Adipocyte (in vitro differentiated cells): Measurements from ENCODE around the gene NLRP14.

Source experiments
- DNase-seq: peaks from one replicate; pipeline ENCODE4 v3.0.0-alpha.2; 2015; ENCODE audit warnings: low read depth
- H3K27me3 ChIP-seq: replicated peaks from 2 replicates; pipeline ENCODE4 v1.7.0; 2013; ENCODE audit warnings: mild to moderate bottlenecking, low read length, moderate library complexity; ENCODE audit not compliant: control insufficient read depth, insufficient read depth
- H3K36me3 ChIP-seq: 2 replicates; pipeline ENCODE4 v1.7.0; 2013; ENCODE audit warnings: low read length, mild to moderate bottlenecking, moderate library complexity; ENCODE audit not compliant: control insufficient read depth, insufficient read depth, severe bottlenecking
- H3K4me1 ChIP-seq: 2 replicates; pipeline ENCODE4 v1.7.0; 2013; ENCODE audit warnings: mild to moderate bottlenecking, low read length, moderate library complexity; ENCODE audit not compliant: control insufficient read depth, insufficient read depth
- H3K4me3 ChIP-seq: 2 replicates; pipeline ENCODE4 v1.7.0; 2013; ENCODE audit warnings: mild to moderate bottlenecking, low read length, moderate library complexity
- H3K9ac ChIP-seq: 2 replicates; pipeline ENCODE4 v1.7.0; 2013; ENCODE audit warnings: mild to moderate bottlenecking, low read length, moderate library complexity
- H3K9me3 ChIP-seq: 2 replicates; pipeline ENCODE4 v1.7.0; 2013; ENCODE audit warnings: mild to moderate bottlenecking, low read length, moderate library complexity; ENCODE audit not compliant: control insufficient read depth

Gene NLRP14

GRCh38 chr11:7019500-7020182 is 638 bp upstream of the NLRP14 start:
- Histone ChIP-seq H3K4me1 (peaks cover 7% of the 10 kb centered on the region), H3K4me3 (peak overlapping the region; percentile 91), H3K36me3 (no peaks in the 10 kb centered on the region), H3K27me3 (no peaks in the 10 kb centered on the region), H3K9me3 (no peaks in the 10 kb centered on the region), H3K9ac (peak overlapping the region; percentile 89)
- DNase-seq = peak; percentile 59

- Histone ChIP-seq H3K27me3 (no peaks in the 10 kb centered on the region), H3K36me3 (no peaks in the 10 kb centered on the region), H3K4me1 (peaks cover 7% of the 10 kb centered on the region), H3K4me3 (no peak overlapping the region), H3K9ac (no peak overlapping the region), H3K9me3 (no peaks in the 10 kb centered on the region)
- DNase-seq = no peak
These were observed 1.0 kb downstream of the NLRP14 start for GRCh38 chr11:7021318-7021717.

- peaks cover 12% of the 10 kb centered on the region for H3K27me3 ChIP-seq
- no peak for DNase-seq
- no peaks in the 10 kb centered on the region for H3K4me1 ChIP-seq
- no peak overlapping the region for H3K9ac ChIP-seq
- no peaks in the 10 kb centered on the region for H3K9me3 ChIP-seq
- no peak overlapping the region for H3K4me3 ChIP-seq
- no peaks in the 10 kb centered on the region for H3K36me3 ChIP-seq
These were observed 7.9 kb downstream of the NLRP14 start for GRCh38 chr11:7028141-7028540.

- no peak for DNase-seq
- H3K4me3 ChIP-seq = no peak overlapping the region
- H3K9ac ChIP-seq = no peak overlapping the region
- H3K9me3 ChIP-seq = no peaks in the 10 kb centered on the region
- no peaks in the 10 kb centered on the region for H3K4me1 ChIP-seq
- peaks cover 15% of the 10 kb centered on the region for H3K27me3 ChIP-seq
- H3K36me3 ChIP-seq = no peaks in the 10 kb centered on the region
These were observed 10.6 kb downstream of the NLRP14 start for GRCh38 chr11:7030836-7031235.

- no peak for DNase-seq
- peaks cover 15% of the 10 kb centered on the region for H3K27me3 ChIP-seq
- H3K9me3 ChIP-seq = no peaks in the 10 kb centered on the region
- no peaks in the 10 kb centered on the region for H3K4me1 ChIP-seq
- no peak overlapping the region for H3K4me3 ChIP-seq
- no peaks in the 10 kb centered on the region for H3K36me3 ChIP-seq
- H3K9ac ChIP-seq = no peak overlapping the region
These were observed 11.2 kb downstream of the NLRP14 start for GRCh38 chr11:7031471-7031871.

- Histone ChIP-seq H3K36me3 (no peaks in the 10 kb centered on the region), H3K9ac (no peak overlapping the region)
These were observed 12.4 kb downstream of the NLRP14 start for GRCh38 chr11:7032692-7033091.

GRCh38 chr11:7034019-7034418 is 13.7 kb downstream of the NLRP14 start:
- H3K27me3 ChIP-seq = peaks cover 15% of the 10 kb centered on the region
- H3K4me1 ChIP-seq = no peaks in the 10 kb centered on the region
- H3K4me3 ChIP-seq = no peak overlapping the region
- no peak overlapping the region for H3K9ac ChIP-seq
- no peaks in the 10 kb centered on the region for H3K9me3 ChIP-seq
- no peak for DNase-seq
- H3K36me3 ChIP-seq = no peaks in the 10 kb centered on the region

More at GRCh38 chr11:7032692-7033091, 12.4 kb downstream of the NLRP14 start:
- Histone ChIP-seq H3K4me3 (no peak overlapping the region), H3K4me1 (no peaks in the 10 kb centered on the region), H3K27me3 (peaks cover 15% of the 10 kb centered on the region), H3K9me3 (no peaks in the 10 kb centered on the region)
- DNase-seq = no peak

- H3K9ac ChIP-seq = no peak overlapping the region
- no peaks in the 10 kb centered on the region for H3K36me3 ChIP-seq
- H3K27me3 ChIP-seq = no peaks in the 10 kb centered on the region
- no peaks in the 10 kb centered on the region for H3K9me3 ChIP-seq
- no peak overlapping the region for H3K4me3 ChIP-seq
- peaks cover 3% of the 10 kb centered on the region for H3K4me1 ChIP-seq
- peak; percentile 44 for DNase-seq
These were observed 26.3 kb downstream of the NLRP14 start for GRCh38 chr11:7046474-7047175.

- no peaks in the 10 kb centered on the region for H3K36me3 ChIP-seq
- no peak for DNase-seq
- no peaks in the 10 kb centered on the region for H3K9me3 ChIP-seq
- peaks cover 3% of the 10 kb centered on the region for H3K4me1 ChIP-seq
- H3K9ac ChIP-seq = no peak overlapping the region
- H3K4me3 ChIP-seq = no peak overlapping the region
- no peaks in the 10 kb centered on the region for H3K27me3 ChIP-seq
These were observed 29.9 kb downstream of the NLRP14 start for GRCh38 chr11:7050191-7050590.

GRCh38 chr11:7056828-7057513 is 36.7 kb downstream of the NLRP14 start:
- Histone ChIP-seq H3K27me3 (no peaks in the 10 kb centered on the region), H3K4me1 (peaks cover 11% of the 10 kb centered on the region)

GRCh38 chr11:7057641-7058040 is 37.4 kb downstream of the NLRP14 start:
- Histone ChIP-seq H3K4me3 (no peak overlapping the region), H3K9ac (no peak overlapping the region), H3K27me3 (no peaks in the 10 kb centered on the region), H3K9me3 (no peaks in the 10 kb centered on the region), H3K4me1 (peaks cover 11% of the 10 kb centered on the region), H3K36me3 (no peaks in the 10 kb centered on the region)
- no peak for DNase-seq

More at GRCh38 chr11:7056828-7057513, 36.7 kb downstream of the NLRP14 start:
- Histone ChIP-seq H3K9me3 (no peaks in the 10 kb centered on the region), H3K36me3 (no peaks in the 10 kb centered on the region), H3K9ac (no peak overlapping the region), H3K4me3 (no peak overlapping the region)
- DNase-seq = no peak
